ENCODE data around the gene PHRF1. TPM values are rescaled to one million over a fixed set of nuclear protein-coding genes. Genes with fewer than 3 reads are reported as not detected.
"Not testable (repeated sequence)": the region's sequence is repeated elsewhere in the genome, so short reads cannot be mapped to it uniquely, and the experiment has no call there.

Gene PHRF1
- total RNA-seq, 2 experiments from 2014 or later: 60.2 to 62.0 TPM

GRCh38 chr11:654444-654843 is 78.2 kb downstream of the PHRF1 start:
- not testable (repeated sequence) for H3K27me3 Mint-ChIP-seq; H3K4me1 Mint-ChIP-seq; H3K27ac Mint-ChIP-seq; H3K4me3 Mint-ChIP-seq; H3K9me3 Mint-ChIP-seq (ENCODE audit: low read depth); ATAC-seq; H3K36me3 Mint-ChIP-seq; DNase-seq
- CTCF ChIA-PET: interaction anchor here (1.1 kb wide), 1 partner anchor 72 kb away, joined by 3 read pairs; no protein-coding TSS in a partner anchor

GRCh38 chr11:655036-655726 is 78.9 kb downstream of the PHRF1 start:
- Mint-ChIP-seq H3K9me3 (ENCODE audit: low read depth) (no peaks in the 10 kb centered on the region), H3K36me3 (no peaks in the 10 kb centered on the region), H3K4me1 (no peaks in the 10 kb centered on the region), H3K27ac (no peak overlapping the region), H3K27me3 (no peaks in the 10 kb centered on the region), H3K4me3 (no peak overlapping the region)
- CTCF ChIA-PET: interaction anchor here (1.1 to 1.2 kb wide), 2 partner anchors 36 to 71 kb away, joined by 3 read pairs; no protein-coding TSS in a partner anchor
- DNase-seq (no peak), ATAC-seq (no peak)

GRCh38 chr11:656426-656825 is 80.2 kb downstream of the PHRF1 start:
- no peak for ATAC-seq
- H3K27me3 Mint-ChIP-seq: no peaks in the 10 kb centered on the region
- H3K9me3 Mint-ChIP-seq (ENCODE audit: low read depth): no peaks in the 10 kb centered on the region
- H3K27ac Mint-ChIP-seq: no peak overlapping the region
- no peak for DNase-seq
- H3K36me3 Mint-ChIP-seq: no peaks in the 10 kb centered on the region
- CTCF ChIA-PET: interaction anchor here (0.7 to 1.2 kb wide), 3 partner anchors 40 to 109 kb away, joined by 3 to 4 read pairs (median 3); no protein-coding TSS in a partner anchor
- no peaks in the 10 kb centered on the region for H3K4me1 Mint-ChIP-seq
- H3K4me3 Mint-ChIP-seq: no peak overlapping the region

GRCh38 chr11:656866-657265 is 80.6 kb downstream of the PHRF1 start:
- H3K36me3 Mint-ChIP-seq: no peaks in the 10 kb centered on the region
- H3K4me3 Mint-ChIP-seq: no peak overlapping the region
- no peaks in the 10 kb centered on the region for H3K9me3 Mint-ChIP-seq (ENCODE audit: low read depth)
- no peaks in the 10 kb centered on the region for H3K4me1 Mint-ChIP-seq
- no peaks in the 10 kb centered on the region for H3K27me3 Mint-ChIP-seq
- no peak for DNase-seq
- CTCF ChIA-PET: interaction anchor here (1.2 kb wide), 1 partner anchor 40 kb away, joined by 3 read pairs; no protein-coding TSS in a partner anchor
- H3K27ac Mint-ChIP-seq: no peak overlapping the region
- no peak for ATAC-seq

- Mint-ChIP-seq H3K27ac (no peak overlapping the region), H3K9me3 (ENCODE audit: low read depth) (no peaks in the 10 kb centered on the region), H3K36me3 (no peaks in the 10 kb centered on the region), H3K4me3 (no peak overlapping the region), H3K27me3 (no peaks in the 10 kb centered on the region), H3K4me1 (no peaks in the 10 kb centered on the region)
- ATAC-seq: no peak
- CTCF ChIA-PET: no interaction called here
- DNase-seq: no peak
These were observed 81.4 kb downstream of the PHRF1 start for GRCh38 chr11:657691-658126.

GRCh38 chr11:659532-660085 is 83.3 kb downstream of the PHRF1 start:
- Mint-ChIP-seq H3K9me3 (ENCODE audit: low read depth) (no peaks in the 10 kb centered on the region), H3K36me3 (no peaks in the 10 kb centered on the region), H3K4me3 (no peak overlapping the region), H3K27ac (no peak overlapping the region), H3K27me3 (no peaks in the 10 kb centered on the region), H3K4me1 (no peaks in the 10 kb centered on the region)
- ATAC-seq (no peak), DNase-seq (no peak)
- CTCF ChIA-PET: interaction anchor here (0.9 to 1.1 kb wide), 2 partner anchors 14 to 64 kb away, joined by 3 to 4 read pairs; no protein-coding TSS in a partner anchor

- no peak for ATAC-seq
- no peak for DNase-seq
- H3K27me3 Mint-ChIP-seq: no peaks in the 10 kb centered on the region
- H3K36me3 Mint-ChIP-seq: no peaks in the 10 kb centered on the region
- H3K4me3 Mint-ChIP-seq: no peak overlapping the region
- CTCF ChIA-PET: interaction anchor here (2.7 kb wide), 1 partner anchor 66 kb away, joined by 21 read pairs; no protein-coding TSS in a partner anchor
- no peaks in the 10 kb centered on the region for H3K4me1 Mint-ChIP-seq
- H3K9me3 Mint-ChIP-seq (ENCODE audit: low read depth): no peaks in the 10 kb centered on the region
- no peak overlapping the region for H3K27ac Mint-ChIP-seq
These were observed 84.0 kb downstream of the PHRF1 start for GRCh38 chr11:660281-660680.

- Mint-ChIP-seq H3K27me3 (no peaks in the 10 kb centered on the region), H3K4me1 (no peaks in the 10 kb centered on the region), H3K27ac (no peak overlapping the region), H3K4me3 (no peak overlapping the region), H3K36me3 (no peaks in the 10 kb centered on the region), H3K9me3 (ENCODE audit: low read depth) (no peaks in the 10 kb centered on the region)
- CTCF ChIA-PET: interaction anchor here (2.1 to 2.7 kb wide), 2 partner anchors 62 to 65 kb away, joined by 11 to 21 read pairs; no protein-coding TSS in a partner anchor
- DNase-seq: no peak
- ATAC-seq: no peak
These were observed 84.6 kb downstream of the PHRF1 start for GRCh38 chr11:660681-661444.

Small RNA genes lying within 50 kb of the gene (microRNA-seq; reads per million reads assigned to microRNA genes)
- 517 reads per million, percentile 80 among the genes with 10 or more reads in this experiment for gene MIR210

Other genes starting within 250 kb of the PHRF1 start
- gene B4GALNT4, start 207.0 kb upstream of the PHRF1 start, total RNA-seq: under 1 TPM in 1 of 2 experiments, not detected in 1; 0.32 TPM
- gene PKP3, start 182.3 kb upstream of the PHRF1 start, total RNA-seq: under 1 TPM; 0.09 to 0.18 TPM
- gene SIGIRR, start 161.5 kb upstream of the PHRF1 start, total RNA-seq: 100 to 1,000 TPM in 1 of 2 experiments, 10 to 100 TPM in 1; 96.2 to 198 TPM
- 10 to 100 TPM; 33.0 to 79.4 TPM for gene ANO9, start 134.5 kb upstream of the PHRF1 start, total RNA-seq
- 10 to 100 TPM; 26.6 to 31.2 TPM for gene PTDSS2, start 126.2 kb upstream of the PHRF1 start, total RNA-seq
- 100 to 1,000 TPM in 1 of 2 experiments, 10 to 100 TPM in 1; 98.4 to 113 TPM for gene RNH1, start 69.2 kb upstream of the PHRF1 start, total RNA-seq
- gene HRAS, start 40.9 kb upstream of the PHRF1 start, total RNA-seq: 10 to 100 TPM; 50.7 to 53.8 TPM
- gene LRRC56, start 38.9 kb upstream of the PHRF1 start, total RNA-seq: 1 to 10 TPM; 1.7 to 2.1 TPM
- 1 to 10 TPM in 1 of 2 experiments, under 1 TPM in 1; 0.23 to 1.3 TPM for gene LMNTD2, start 15.7 kb upstream of the PHRF1 start, total RNA-seq
- 10 to 100 TPM; 20.8 to 32.1 TPM for gene RASSF7, start 15.5 kb upstream of the PHRF1 start, total RNA-seq
- 100 to 1,000 TPM; 146 to 267 TPM for gene IRF7, start 39.5 kb downstream of the PHRF1 start, total RNA-seq
- gene CDHR5, start 48.5 kb downstream of the PHRF1 start, total RNA-seq: not detected
- not detected for gene SCT, start 50.7 kb downstream of the PHRF1 start, total RNA-seq
- under 1 TPM; 0.16 to 0.41 TPM for gene DRD4, start 60.8 kb downstream of the PHRF1 start, total RNA-seq
- gene DEAF1, start 118.8 kb downstream of the PHRF1 start, total RNA-seq: 10 to 100 TPM; 39.0 to 40.1 TPM
- gene TMEM80, start 119.3 kb downstream of the PHRF1 start, total RNA-seq: 10 to 100 TPM; 23.5 to 26.0 TPM
- 10 to 100 TPM; 17.4 to 20.2 TPM for gene EPS8L2, start 129.8 kb downstream of the PHRF1 start, total RNA-seq
- gene TALDO1, start 171.0 kb downstream of the PHRF1 start, total RNA-seq: 100 to 1,000 TPM; 249 to 293 TPM
- 10 to 100 TPM; 62.4 to 79.4 TPM for gene GATD1, start 201.0 kb downstream of the PHRF1 start, total RNA-seq
- 1 to 10 TPM; 1.3 to 3.7 TPM for gene CEND1, start 213.6 kb downstream of the PHRF1 start, total RNA-seq
- gene SLC25A22, start 221.8 kb downstream of the PHRF1 start, total RNA-seq: 10 to 100 TPM; 49.4 to 54.7 TPM
- 10 to 100 TPM; 42.4 to 59.8 TPM for gene PIDD1, start 228.8 kb downstream of the PHRF1 start, total RNA-seq
- gene RPLP2, start 233.5 kb downstream of the PHRF1 start, total RNA-seq: 1,000 to 10,000 TPM; 1,844 to 1,872 TPM
- gene PNPLA2, start 242.4 kb downstream of the PHRF1 start, total RNA-seq: 10 to 100 TPM; 64.7 to 70.0 TPM

All from activated CD8-positive, alpha-beta memory T cell treated with anti-CD3 and anti-CD28 coated beads, Interleukin-2, amount 10 ng/mL, durations not matched to agents 7 days and 5 days (primary cell).